Loucy (cell line): ENCODE results near the gene TET2.

Experiments used
- H2AFZ ChIP-seq: fragments of 200-600 bp; sonication (generic); 2 replicates; pipeline ENCODE4 v1.6.0; 2016; ENCODE audit warnings: antibody characterized with exemption, mild to moderate bottlenecking, low read length, moderate library complexity
- H3F3A ChIP-seq: fragments of 200-600 bp; 2 replicates; pipeline ENCODE4 v1.6.0; 2016; ENCODE audit warnings: antibody characterized with exemption, low read depth, mild to moderate bottlenecking
- H3K27me3 ChIP-seq: fragments of 200-600 bp; sonication (generic); 2 replicates; pipeline ENCODE4 v1.6.1; 2014; ENCODE audit warnings: low read length, mild to moderate bottlenecking; ENCODE audit not compliant: insufficient read depth, poor library complexity, severe bottlenecking
- H3K36me3 ChIP-seq: fragments of 200-600 bp; sonication (generic); 2 replicates; pipeline ENCODE4 v1.6.1; 2016; ENCODE audit warnings: low read length; ENCODE audit not compliant: insufficient read depth
- H3K4me1 ChIP-seq: fragments of 200-600 bp; sonication (generic); 2 replicates; pipeline ENCODE4 v1.5.1; 2014; ENCODE audit warnings: low read length, mild to moderate bottlenecking; ENCODE audit not compliant: insufficient read depth, poor library complexity, severe bottlenecking
- H3K4me2 ChIP-seq: fragments of 200-600 bp; sonication (generic); 2 replicates; pipeline ENCODE4 v1.6.0; 2014; ENCODE audit warnings: antibody characterized with exemption, low read length, low read depth, mild to moderate bottlenecking; ENCODE audit not compliant: poor library complexity, severe bottlenecking
- H3K4me3 ChIP-seq: fragments of 200-600 bp; sonication (generic); 2 replicates; pipeline ENCODE4 v1.5.1; 2014; ENCODE audit warnings: low read length, mild to moderate bottlenecking, mixed read lengths; ENCODE audit not compliant: poor library complexity, severe bottlenecking
- H3K79me2 ChIP-seq: fragments of 200-600 bp; sonication (generic); 2 replicates; pipeline ENCODE4 v1.6.1; 2014; ENCODE audit warnings: low read length; ENCODE audit not compliant: insufficient read depth
- H3K9ac ChIP-seq: fragments of 200-600 bp; sonication (generic); 2 replicates; pipeline ENCODE4 v1.6.0; 2014; ENCODE audit warnings: mild to moderate bottlenecking, low read depth, low read length, moderate library complexity; ENCODE audit not compliant: poor library complexity, severe bottlenecking
- H3K9me2 ChIP-seq: fragments of 200-600 bp; sonication (generic); replicated peaks from 2 replicates; pipeline ENCODE4 v1.6.1; 2016; ENCODE audit warnings: low read depth, low read length, mixed read lengths
- H3K9me3 ChIP-seq: fragments of 200-600 bp; sonication (generic); 2 replicates; pipeline ENCODE4 v1.6.1; 2014; ENCODE audit warnings: mild to moderate bottlenecking, antibody characterized with exemption, low read length, low read depth; ENCODE audit not compliant: insufficient read depth
- H4K20me1 ChIP-seq: fragments of 200-600 bp; sonication (generic); 2 replicates; pipeline ENCODE4 v1.6.0; 2014; ENCODE audit warnings: antibody characterized with exemption, low read length, mild to moderate bottlenecking; ENCODE audit not compliant: insufficient read depth, poor library complexity, severe bottlenecking
- CTCF ChIP-seq: fragments of 200-600 bp; sonication (generic); conservative IDR thresholded peaks from 2 replicates; pipeline ENCODE4 v1.5.1; 2014; ENCODE audit warnings: mild to moderate bottlenecking, antibody characterized with exemption, low read length
- EZH2phosphoT487 ChIP-seq: fragments of 200-600 bp; IDR thresholded peaks from 2 replicates; pipeline ENCODE4 v1.6.1; 2018; ENCODE audit warnings: antibody characterized with exemption, mild to moderate bottlenecking, moderate library complexity, borderline replicate concordance

TET2 gene

GRCh38 chr4:105194328-105195231 lies 47.9 kb downstream of the TET2 start:
- Histone ChIP-seq H3K9me3 (no peaks in the 10 kb centered on the region), H3K9me2 (no peaks in the 10 kb centered on the region), H3F3A (no peaks in the 10 kb centered on the region), H3K36me3 (no peaks in the 10 kb centered on the region), H3K4me3 (no peak overlapping the region), H3K27me3 (no peaks in the 10 kb centered on the region), H4K20me1 (no peaks in the 10 kb centered on the region), H3K79me2 (no peaks in the 10 kb centered on the region), H3K4me2 (no peak overlapping the region), H3K9ac (no peak overlapping the region), H3K4me1 (no peaks in the 10 kb centered on the region), H2AFZ (peak overlapping the region; percentile 38; the same call in 1 of the 2 replicates)
- no peak for TF ChIP-seq CTCF
- no peak for TF ChIP-seq EZH2phosphoT487

GRCh38 chr4:105196523-105197145 lies 50.0 kb downstream of the TET2 start:
- TF ChIP-seq CTCF (peak; percentile 51), EZH2phosphoT487 (no peak)
- Histone ChIP-seq H3K4me3 (no peak overlapping the region), H3K79me2 (no peaks in the 10 kb centered on the region), H3K9me3 (no peaks in the 10 kb centered on the region), H3K36me3 (no peaks in the 10 kb centered on the region), H3K9ac (no peak overlapping the region), H4K20me1 (no peaks in the 10 kb centered on the region), H3K27me3 (no peaks in the 10 kb centered on the region), H2AFZ (0 out of 2 replicates have a peak overlapping the region, but pooled peaks have one; percentile 39), H3K4me1 (no peaks in the 10 kb centered on the region), H3F3A (no peaks in the 10 kb centered on the region), H3K4me2 (no peak overlapping the region), H3K9me2 (no peaks in the 10 kb centered on the region)

- Histone ChIP-seq H3K4me1 (no peaks in the 10 kb centered on the region), H3K79me2 (no peaks in the 10 kb centered on the region)
- no peak for TF ChIP-seq EZH2phosphoT487
- no peak for TF ChIP-seq CTCF
Observed at GRCh38 chr4:105197777-105198176, 51.1 kb downstream of the TET2 start.

More at GRCh38 chr4:105197777-105198176, 51.1 kb downstream of the TET2 start:
- no peaks in the 10 kb centered on the region for H3K27me3 ChIP-seq
- no peak overlapping the region for H3K4me3 ChIP-seq
- H3F3A ChIP-seq = no peaks in the 10 kb centered on the region
- no peaks in the 10 kb centered on the region for H4K20me1 ChIP-seq
- no peaks in the 10 kb centered on the region for H3K9me3 ChIP-seq
- no peak overlapping the region for H3K4me2 ChIP-seq
- H3K36me3 ChIP-seq = no peaks in the 10 kb centered on the region
- no peak overlapping the region for H2AFZ ChIP-seq
- H3K9me2 ChIP-seq = no peaks in the 10 kb centered on the region
- H3K9ac ChIP-seq = no peak overlapping the region
